Osteoblast (primary cell): ENCODE measurements around the gene CFAP77. TPM values are rescaled to one million over a fixed set of nuclear protein-coding genes. Genes with fewer than 3 reads are reported as not detected.

Source experiments
- DNase-seq: peaks from one replicate; pipeline ENCODE4 v3.0.0; 2011; ENCODE audit warnings: low spot score, mixed read lengths; ENCODE audit not compliant: insufficient read length; ENCODE audit errors: missing footprints
- H2AFZ ChIP-seq: 2 replicates; pipeline ENCODE4 v1.6.0; 2011; ENCODE audit warnings: mild to moderate bottlenecking, low read length
- H3K27ac ChIP-seq: 2 replicates; pipeline ENCODE4 v1.5.1; 2011; ENCODE audit warnings: mild to moderate bottlenecking, low read depth, low read length, moderate library complexity
- H3K27me3 ChIP-seq: 2 replicates; pipeline ENCODE4 v1.6.0; 2012; ENCODE audit warnings: mild to moderate bottlenecking, control low read depth, inconsistent platforms, low read length, moderate library complexity; ENCODE audit not compliant: insufficient read depth
- H3K36me3 ChIP-seq: 2 replicates; pipeline ENCODE4 v1.5.1; 2011; ENCODE audit warnings: mild to moderate bottlenecking, low read length, control low read depth, moderate library complexity; ENCODE audit not compliant: insufficient read depth
- H3K4me1 ChIP-seq: 2 replicates; pipeline ENCODE4 v1.5.1; 2011; ENCODE audit warnings: mild to moderate bottlenecking, low read length, control low read depth, moderate library complexity; ENCODE audit not compliant: insufficient read depth
- H3K4me2 ChIP-seq: 2 replicates; pipeline ENCODE4 v1.6.0; 2011; ENCODE audit warnings: mild to moderate bottlenecking, low read length; ENCODE audit not compliant: insufficient read depth
- H3K4me3 ChIP-seq: fragments of 200-600 bp; sonication (generic); 3 replicates; pipeline ENCODE4 v1.5.1; 2012; ENCODE audit warnings: mild to moderate bottlenecking, low read length, inconsistent platforms; ENCODE audit not compliant: insufficient read depth
- H3K79me2 ChIP-seq: 2 replicates; pipeline ENCODE4 v1.6.0; 2012; ENCODE audit warnings: mild to moderate bottlenecking, low read length, control low read depth, inconsistent platforms; ENCODE audit not compliant: insufficient read depth
- H3K9me3 ChIP-seq: 2 replicates; pipeline ENCODE4 v1.5.1; 2011; ENCODE audit warnings: low read depth, low read length, control low read depth
- H4K20me1 ChIP-seq: 2 replicates; pipeline ENCODE4 v1.6.0; 2012; ENCODE audit warnings: mild to moderate bottlenecking, low read length, control low read depth; ENCODE audit not compliant: insufficient read depth
- total RNA-seq: library from RNA; depleted of rRNA; stranded (reverse); fragments of >200 nt; gene quantifications from 2 replicates; pipeline ENCODE4 v1.2.3, GENCODE V29; 2012
- TF ChIP-seq, protein P1 (sequence below): IDR thresholded peaks from 2 replicates; pipeline ENCODE4 v1.5.1; 2011; ENCODE audit warnings: mild to moderate bottlenecking, low read depth, low read length, moderate library complexity; ENCODE audit errors: extremely low read depth

Gene CFAP77
- total RNA-seq, 1 donor, result 0.36 TPM

DNA sequence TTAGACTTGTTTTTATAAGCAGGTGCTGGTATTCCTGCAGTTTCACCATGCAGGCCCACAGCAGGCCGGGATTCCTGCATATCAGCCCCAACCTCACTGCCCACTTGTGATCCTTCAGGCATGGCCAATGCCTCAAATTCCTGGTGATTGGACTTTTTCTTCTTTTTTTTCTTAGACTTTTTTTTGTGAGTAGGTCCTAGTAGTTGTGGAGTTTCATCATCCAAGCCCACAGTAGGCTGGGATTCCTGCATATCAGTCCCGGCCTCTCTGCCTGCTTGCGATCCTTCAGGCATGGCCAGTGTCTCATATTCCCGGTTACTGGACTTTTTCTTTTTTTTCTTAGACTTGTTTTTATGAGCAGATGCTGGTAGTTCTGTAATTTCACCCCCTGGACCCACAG lies 8.2 kb upstream of the CFAP77 start:
- Histone ChIP-seq H3K27ac (no peak overlapping the region), H3K4me3 (no peak overlapping the region), H3K4me1 (peaks cover 8% of the 10 kb centered on the region), H3K27me3 (no peaks in the 10 kb centered on the region), H3K36me3 (peaks cover 33% of the 10 kb centered on the region), H3K9me3 (no peaks in the 10 kb centered on the region), H2AFZ (no peak overlapping the region), H4K20me1 (peaks cover 5% of the 10 kb centered on the region), H3K4me2 (no peak overlapping the region), H3K79me2 (peaks cover 39% of the 10 kb centered on the region)
- TF ChIP-seq, protein P1, sequence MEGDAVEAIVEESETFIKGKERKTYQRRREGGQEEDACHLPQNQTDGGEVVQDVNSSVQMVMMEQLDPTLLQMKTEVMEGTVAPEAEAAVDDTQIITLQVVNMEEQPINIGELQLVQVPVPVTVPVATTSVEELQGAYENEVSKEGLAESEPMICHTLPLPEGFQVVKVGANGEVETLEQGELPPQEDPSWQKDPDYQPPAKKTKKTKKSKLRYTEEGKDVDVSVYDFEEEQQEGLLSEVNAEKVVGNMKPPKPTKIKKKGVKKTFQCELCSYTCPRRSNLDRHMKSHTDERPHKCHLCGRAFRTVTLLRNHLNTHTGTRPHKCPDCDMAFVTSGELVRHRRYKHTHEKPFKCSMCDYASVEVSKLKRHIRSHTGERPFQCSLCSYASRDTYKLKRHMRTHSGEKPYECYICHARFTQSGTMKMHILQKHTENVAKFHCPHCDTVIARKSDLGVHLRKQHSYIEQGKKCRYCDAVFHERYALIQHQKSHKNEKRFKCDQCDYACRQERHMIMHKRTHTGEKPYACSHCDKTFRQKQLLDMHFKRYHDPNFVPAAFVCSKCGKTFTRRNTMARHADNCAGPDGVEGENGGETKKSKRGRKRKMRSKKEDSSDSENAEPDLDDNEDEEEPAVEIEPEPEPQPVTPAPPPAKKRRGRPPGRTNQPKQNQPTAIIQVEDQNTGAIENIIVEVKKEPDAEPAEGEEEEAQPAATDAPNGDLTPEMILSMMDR, result no peak
- no peak for DNase-seq

DNA sequence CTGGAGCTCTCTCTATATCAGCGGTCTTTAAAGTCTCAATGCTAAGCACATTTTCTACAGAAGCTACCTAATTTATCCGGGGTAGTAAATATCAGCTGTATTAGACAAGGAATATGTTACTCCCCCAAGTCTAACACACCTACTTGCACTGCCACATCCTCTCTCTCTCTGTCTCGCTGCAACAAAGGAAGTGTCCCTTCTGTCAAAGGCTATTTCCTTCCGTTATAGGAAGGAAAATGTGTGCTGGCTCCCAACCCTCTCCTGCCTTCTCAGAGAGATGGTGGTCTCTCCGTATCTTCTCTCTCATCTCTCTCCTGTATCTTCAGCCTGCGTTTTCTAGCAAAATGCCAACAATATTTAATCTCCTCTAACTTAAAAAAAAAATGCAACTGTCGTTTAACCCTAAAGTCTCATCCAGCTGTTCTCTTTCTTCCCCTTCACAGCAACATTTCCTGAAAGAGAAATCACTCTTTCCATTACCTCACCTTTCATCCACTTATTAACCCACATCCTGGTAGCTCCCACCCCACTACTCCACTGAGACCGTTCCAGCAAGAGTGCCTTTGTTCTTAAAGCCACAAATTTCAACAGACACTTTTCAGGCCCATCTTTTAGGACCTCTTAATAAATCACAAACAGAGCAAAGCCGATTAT lies 5.7 kb upstream of the CFAP77 start:
- TF ChIP-seq, protein P1, result no peak

DNA sequence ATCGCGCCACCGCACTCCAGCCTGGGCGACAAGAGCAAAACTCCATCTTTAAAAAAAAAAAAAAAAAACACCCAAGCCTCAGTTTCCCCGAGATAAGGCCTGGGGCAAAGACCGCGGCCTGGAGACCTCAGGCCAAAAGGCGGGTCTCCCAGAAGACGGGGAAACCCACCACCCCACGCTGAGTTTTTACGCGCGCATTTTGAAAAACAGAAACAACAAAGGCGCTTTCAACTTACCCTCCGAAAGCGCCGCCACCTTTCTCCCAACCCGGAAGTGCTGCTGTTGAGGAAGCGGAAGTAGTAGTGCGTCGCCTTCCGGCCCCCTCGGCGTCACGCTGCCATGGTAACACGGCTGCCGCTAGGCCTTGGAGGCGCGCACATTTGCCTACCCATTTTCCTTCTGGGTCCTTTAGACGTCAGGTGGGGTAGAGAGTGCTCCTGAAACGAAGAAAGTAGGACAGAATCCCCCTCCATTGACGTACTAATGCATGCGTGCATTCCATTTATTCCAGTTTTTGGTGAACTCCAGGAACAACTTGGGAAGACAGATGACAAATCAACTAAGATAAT lies 3.4 kb upstream of the CFAP77 start, which contains the start of gene TTF1:
TSS of gene TTF1 (minus strand) at position 287 of the 569 bp plus-strand sequence. CDS start 4,019 bp downstream, outside the sequence.
- peak within 1 kb of the TSS; percentile 52 for H3K27ac ChIP-seq
- H2AFZ ChIP-seq, result peak within 1 kb of the TSS; percentile 94
- no peaks in the 10 kb centered on the region for H3K9me3 ChIP-seq
- H3K36me3 ChIP-seq, result peaks cover 9% of the 10 kb centered on the region
- peak; percentile 99 for DNase-seq
- peaks cover 35% of the 10 kb centered on the region for H3K79me2 ChIP-seq
- H4K20me1 ChIP-seq, result peaks cover under 1% of the 10 kb centered on the region
- TF ChIP-seq, protein P1, result no peak
- H3K4me3 ChIP-seq, result peak within 1 kb of the TSS; percentile 83
- peaks cover 20% of the 10 kb centered on the region for H3K27me3 ChIP-seq
- peak within 1 kb of the TSS; percentile 98 for H3K4me2 ChIP-seq
- H3K4me1 ChIP-seq, result peaks cover 25% of the 10 kb centered on the region

More for the DNA sequence above, 5.7 kb upstream of the CFAP77 start:
- H2AFZ ChIP-seq, result no peak overlapping the region
- DNase-seq, result no peak
- no peak overlapping the region for H3K4me3 ChIP-seq
- H3K79me2 ChIP-seq, result peaks cover 39% of the 10 kb centered on the region
- H3K4me2 ChIP-seq, result no peak overlapping the region
- H3K4me1 ChIP-seq, result peaks cover 12% of the 10 kb centered on the region
- H3K27me3 ChIP-seq, result peaks cover under 1% of the 10 kb centered on the region
- H4K20me1 ChIP-seq, result peaks cover 5% of the 10 kb centered on the region
- no peaks in the 10 kb centered on the region for H3K9me3 ChIP-seq
- no peak overlapping the region for H3K27ac ChIP-seq
- peaks cover 20% of the 10 kb centered on the region for H3K36me3 ChIP-seq

- peaks cover 4% of the 10 kb centered on the region for H3K36me3 ChIP-seq
- peaks cover 31% of the 10 kb centered on the region for H3K79me2 ChIP-seq
- H3K27me3 ChIP-seq, result peaks cover 23% of the 10 kb centered on the region
- peak overlapping the region; percentile 98 for H3K4me2 ChIP-seq
- no peaks in the 10 kb centered on the region for H4K20me1 ChIP-seq
- no peak for DNase-seq
- TF ChIP-seq, protein P1, result no peak
- H3K4me3 ChIP-seq, result peak overlapping the region; percentile 83
- peaks cover 25% of the 10 kb centered on the region for H3K4me1 ChIP-seq
- H3K27ac ChIP-seq, result peak overlapping the region; percentile 52
- H2AFZ ChIP-seq, result peak overlapping the region; percentile 94
- no peaks in the 10 kb centered on the region for H3K9me3 ChIP-seq
These were observed 2.8 kb upstream of the CFAP77 start for GRCh38 chr9:132407196-132407595.
